Measurements from ENCODE around the gene CLUH. TPM values are rescaled to one million over a fixed set of nuclear protein-coding genes. Genes with fewer than 3 reads are reported as not detected.
A peak's percentile ranks its signal among the peaks of the same experiment; 100 is the strongest.

The CLUH gene
- total RNA-seq, 1 donor from 2014 or later, result 6.8 TPM

- Histone ChIP-seq H4K20me1 (ENCODE audit: low read depth) (peaks cover 33% of the 10 kb centered on the region), H3K79me2 (ENCODE audit: low read depth) (peaks cover 30% of the 10 kb centered on the region), H3K27me3 (no peaks in the 10 kb centered on the region), H3K4me2 (no peak overlapping the region), H3F3A (ENCODE audit: low read depth) (no peaks in the 10 kb centered on the region), H3K9me3 (ENCODE audit: low read depth) (no peaks in the 10 kb centered on the region), H3K4me1 (peaks cover 14% of the 10 kb centered on the region), H3K27ac (no peak overlapping the region), H3K9ac (no peak overlapping the region), H2AFZ (replicated peaks) (no peak overlapping the region), H3K36me3 (no peaks in the 10 kb centered on the region), H3K4me3 (no peak overlapping the region)
- peaks cover 2% of the 10 kb centered on the region for H3K36me3 Mint-ChIP-seq
- no peak overlapping the region for H3K27ac Mint-ChIP-seq
- peaks cover 5% of the 10 kb centered on the region for H3K27me3 Mint-ChIP-seq (ENCODE audit: insufficient read depth, low read depth)
- H3K9me3 Mint-ChIP-seq, result no peaks in the 10 kb centered on the region
- H3K4me3 Mint-ChIP-seq, result peak overlapping the region; percentile 43
- H3K4me1 Mint-ChIP-seq, result peaks cover 9% of the 10 kb centered on the region
- no peak for TF ChIP-seq EZH2phosphoT487 (IDR thresholded peaks at IDR 0.05)
- TF ChIP-seq CTCF (IDR thresholded peaks at IDR 0.05), result no peak
- no peak for TF ChIP-seq EZH2 (IDR thresholded peaks at IDR 0.05)
- DNase-seq (ENCODE audit: low spot score), result no peak
Measured at GRCh38 chr17:2703606-2704005, 8.0 kb downstream of the CLUH start.

GRCh38 chr17:2703181-2703580, 8.4 kb downstream of the CLUH start:
- H3K27me3 Mint-ChIP-seq (ENCODE audit: insufficient read depth, low read depth), result peaks cover 5% of the 10 kb centered on the region

GRCh38 chr17:2701996-2702741, 9.4 kb downstream of the CLUH start:
- Histone ChIP-seq H3K4me1 (peaks cover 14% of the 10 kb centered on the region), H3F3A (ENCODE audit: low read depth) (no peaks in the 10 kb centered on the region), H3K9ac (no peak overlapping the region), H3K4me2 (no peak overlapping the region), H3K9me3 (ENCODE audit: low read depth) (no peaks in the 10 kb centered on the region), H3K27me3 (no peaks in the 10 kb centered on the region), H3K36me3 (no peaks in the 10 kb centered on the region), H3K27ac (no peak overlapping the region), H3K79me2 (ENCODE audit: low read depth) (peaks cover 16% of the 10 kb centered on the region), H3K4me3 (no peak overlapping the region), H2AFZ (replicated peaks) (no peak overlapping the region), H4K20me1 (ENCODE audit: low read depth) (peaks cover 22% of the 10 kb centered on the region)
- DNase-seq (ENCODE audit: low spot score), result no peak
- H3K4me1 Mint-ChIP-seq, result peaks cover 9% of the 10 kb centered on the region
- H3K9me3 Mint-ChIP-seq, result no peaks in the 10 kb centered on the region
- TF ChIP-seq EZH2phosphoT487 (IDR thresholded peaks at IDR 0.05) (no peak), EZH2 (IDR thresholded peaks at IDR 0.05) (no peak), CTCF (IDR thresholded peaks at IDR 0.05) (peak; percentile 18)
- no peak overlapping the region for H3K27ac Mint-ChIP-seq
- H3K27me3 Mint-ChIP-seq (ENCODE audit: insufficient read depth, low read depth), result peaks cover 5% of the 10 kb centered on the region
- no peak overlapping the region for H3K4me3 Mint-ChIP-seq
- peaks cover 2% of the 10 kb centered on the region for H3K36me3 Mint-ChIP-seq

More at GRCh38 chr17:2703181-2703580, 8.4 kb downstream of the CLUH start:
- H3K4me2 ChIP-seq, result no peak overlapping the region
- Mint-ChIP-seq H3K27ac (no peak overlapping the region), H3K36me3 (peaks cover 2% of the 10 kb centered on the region), H3K4me1 (peaks cover 9% of the 10 kb centered on the region), H3K4me3 (no peak overlapping the region), H3K9me3 (no peaks in the 10 kb centered on the region)
- H3K36me3 ChIP-seq, result no peaks in the 10 kb centered on the region
- H3F3A ChIP-seq (ENCODE audit: low read depth), result no peaks in the 10 kb centered on the region
- TF ChIP-seq EZH2 (IDR thresholded peaks at IDR 0.05) (no peak), EZH2phosphoT487 (IDR thresholded peaks at IDR 0.05) (no peak), CTCF (IDR thresholded peaks at IDR 0.05) (no peak)
- peaks cover 14% of the 10 kb centered on the region for H3K4me1 ChIP-seq
- no peak overlapping the region for H3K4me3 ChIP-seq
- H3K79me2 ChIP-seq (ENCODE audit: low read depth), result peaks cover 26% of the 10 kb centered on the region
- peaks cover 32% of the 10 kb centered on the region for H4K20me1 ChIP-seq (ENCODE audit: low read depth)
- no peak for DNase-seq (ENCODE audit: low spot score)
- H3K27me3 ChIP-seq, result no peaks in the 10 kb centered on the region
- H3K27ac ChIP-seq, result no peak overlapping the region
- no peak overlapping the region for H2AFZ ChIP-seq (replicated peaks)
- H3K9ac ChIP-seq, result no peak overlapping the region
- H3K9me3 ChIP-seq (ENCODE audit: low read depth), result no peaks in the 10 kb centered on the region

Data from neural progenitor cell (in vitro differentiated cells).